HepG2 (cell line): ENCODE results near the gene MYCT1. TPM values are rescaled to one million over a fixed set of nuclear protein-coding genes. Genes with fewer than 3 reads are reported as not detected.

Experiments used
- ATAC-seq: fragments of 200-7000 bp; cut with Tn5 transposase; 3 replicates; pipeline ENCODE4 v1.9.1; 2020; ENCODE audit warnings: mild to moderate bottlenecking, moderate library complexity
- BruUV-seq: library from RNA; stranded (reverse); fragments of 400-500 nt; replicated peaks from 2 replicates; lab custom pipeline; 2021; lab: Mats Ljungman, UMichigan
- CTCF ChIA-PET: fragments of 300-600 bp; formaldehyde crosslinking; extraction: SDS; loops from one replicate; lab custom pipeline; 2021; ENCODE audit warnings: low total read pairs, inconsistent platforms, low intra/inter-chr PET ratio; lab: Yijun Ruan, JAX
- POLR2A ChIA-PET: fragments of 350-600 bp; sonication (Branson Sonifier 250); formaldehyde crosslinking; loops from one replicate; lab custom pipeline; 2020; ENCODE audit warnings: antibody characterized with exemption, inconsistent platforms; lab: Yijun Ruan, JAX
- DNase-seq: peaks from one replicate; pipeline ENCODE4 v3.0.0-alpha.2; 2015; ENCODE audit warnings: low spot score
- FAIRE-seq: peaks from 3 replicates; lab custom pipeline; 2011; peaks lifted over from hg19 to GRCh38; lab: Jason Lieb, UNC
- H2AFZ ChIP-seq: one replicate; pipeline ENCODE4 v1.6.1; 2011; ENCODE audit warnings: low read length, inconsistent platforms
- H3K27ac ChIP-seq: fragments of 300-600 bp; 3 replicates; pipeline ENCODE4 v1.8.0; 2011; ENCODE audit warnings: mixed run types, mild to moderate bottlenecking, mixed read lengths, low read length, inconsistent platforms; ENCODE audit not compliant: insufficient read depth; ENCODE audit errors: extremely low read length
- H3K27me3 ChIP-seq, 2 experiments: fragments of 200-600 bp in 1 of 2; 2 replicates in 1 of 2; 3 replicates in 1 of 2; pipeline versions ENCODE4 v1.6.0 to v1.8.0; 2011; ENCODE audit warnings: low read length in 2 of 2, mild to moderate bottlenecking in 2 of 2, moderate library complexity in 2 of 2, inconsistent platforms in 1 of 2; ENCODE audit not compliant: insufficient read depth in 2 of 2, control insufficient read depth in 1 of 2
- H3K36me3 ChIP-seq, 2 experiments: fragments of 200-600 bp in 1 of 2; replicated peaks in 1 of 2; 2 replicates in 1 of 2; 3 replicates in 1 of 2; pipeline versions ENCODE4 v1.5.1 to v1.8.0; 2011; ENCODE audit warnings: low read length in 2 of 2, inconsistent platforms in 1 of 2; ENCODE audit not compliant: insufficient read depth in 2 of 2, control insufficient read depth in 1 of 2
- H3K4me1 ChIP-seq: 2 replicates; pipeline ENCODE4 v1.5.1; 2012; ENCODE audit warnings: low read length, inconsistent platforms; ENCODE audit not compliant: insufficient read depth
- H3K4me2 ChIP-seq: 2 replicates; pipeline ENCODE4 v1.6.0; 2011; ENCODE audit warnings: low read depth, low read length, inconsistent platforms
- H3K4me3 ChIP-seq, 3 experiments: fragments of 200-600 bp in 1 of 3; sonication (generic), shearing (Covaris generic) in 1 of 3; replicated peaks in 1 of 3; 2 replicates each; pipeline ENCODE4 v1.5.1; 2011 to 2016; ENCODE audit warnings: low read length in 3 of 3, inconsistent platforms in 2 of 3, low read depth in 2 of 3, mild to moderate bottlenecking in 2 of 3, control low read depth in 1 of 3, mixed read lengths in 1 of 3; ENCODE audit not compliant: insufficient read depth in 1 of 3
- H3K79me2 ChIP-seq: one replicate; pipeline ENCODE4 v1.6.1; 2011; ENCODE audit warnings: low read length, inconsistent platforms; ENCODE audit not compliant: insufficient read depth
- H3K9ac ChIP-seq: 2 replicates; pipeline ENCODE4 v1.6.0; 2011; ENCODE audit warnings: mild to moderate bottlenecking, low read depth, low read length, inconsistent platforms; ENCODE audit not compliant: insufficient read depth
- H3K9me3 ChIP-seq: 2 replicates; pipeline ENCODE4 v1.5.1; 2012; ENCODE audit warnings: mild to moderate bottlenecking, low read length
- H4K20me1 ChIP-seq: 2 replicates; pipeline ENCODE4 v1.6.0; 2011; ENCODE audit warnings: inconsistent platforms, mild to moderate bottlenecking, low read length, moderate library complexity; ENCODE audit not compliant: insufficient read depth
- ARNT ChIP-seq: fragments of 450-650 bp; IDR thresholded peaks from 2 replicates; pipeline ENCODE4 v1.6.1; 2017
- CCDC6 ChIP-seq: sonication (generic); formaldehyde crosslinking; IDR thresholded peaks from 2 replicates; pipeline ENCODE4 v1.8.1; 2022; ENCODE audit warnings: mild to moderate bottlenecking, missing genetic modification reagents, moderate library complexity
- E2F2 ChIP-seq: sonication (generic); formaldehyde crosslinking; IDR thresholded peaks from 2 replicates; pipeline ENCODE4 v1.4.0; 2020; ENCODE audit warnings: missing genetic modification reagents, borderline replicate concordance
- HNRNPH1 ChIP-seq: fragments of 200-400 bp; formaldehyde crosslinking; optimal IDR thresholded peaks from 2 replicates; pipeline ENCODE3; 2017; ENCODE audit warnings: mild to moderate bottlenecking, low read depth, low read length
- NCOR1 ChIP-seq: fragments of 200-600 bp; sonication (generic); IDR thresholded peaks from 2 replicates; pipeline ENCODE4 v1.7.0; 2017; ENCODE audit warnings: antibody characterized with exemption, low read length, borderline replicate concordance
- NR3C1 ChIP-seq: sonication (generic); formaldehyde crosslinking; IDR thresholded peaks from 2 replicates; pipeline ENCODE4 v1.4.0; 2020; ENCODE audit warnings: missing genetic modification reagents
- SOX6 ChIP-seq, 2 experiments: fragments of 450-650 bp in 1 of 2; sonication (generic) in 1 of 2; formaldehyde crosslinking in 1 of 2; IDR thresholded peaks; 2 replicates each; pipeline versions ENCODE4 v1.4.0 to v1.6.1; 2017 to 2020; ENCODE audit warnings: antibody characterized with exemption in 1 of 2, mild to moderate bottlenecking in 1 of 2, missing genetic modification reagents in 1 of 2
- TFDP1 ChIP-seq: IDR thresholded peaks from 2 replicates; pipeline ENCODE4 v1.6.1; 2016; ENCODE audit warnings: missing compliant biosample characterization, missing genetic modification reagents, borderline replicate concordance
- ZIK1 ChIP-seq: sonication (generic); formaldehyde crosslinking; IDR thresholded peaks from 2 replicates; pipeline ENCODE4 v1.5.0; 2020; ENCODE audit warnings: mild to moderate bottlenecking, low read depth, missing genetic modification reagents, borderline replicate concordance
- ZNF142 ChIP-seq: sonication (generic); formaldehyde crosslinking; IDR thresholded peaks from 2 replicates; pipeline ENCODE4 v1.4.0; 2020; ENCODE audit warnings: missing genetic modification reagents
- WGBS: methylation state at CpG from one replicate; pipeline ENCODE4 v1.1.6; 2017; ENCODE audit warnings: low lambda C conversion rate; 5-methylcytosine and 5-hydroxymethylcytosine counted together
- in situ Hi-C: cut with HindIII; loops from 2 replicates; pipeline ENCODE4 v1.10.0; 2017; ENCODE audit warnings: low pct_unique_long_range_greater_than_20kb; ENCODE audit not compliant: extremely low pct_ligation_motif_present
- intact Hi-C: fragments of 100-400 bp; cut with micrococcal nuclease; formaldehyde crosslinking; loops from one replicate; pipeline ENCODE4 v1.10.0; 2022; ENCODE audit not compliant: unreplicated experiment
- polyA plus RNA-seq, 8 experiments: library from polyadenylated mRNA; depleted of rRNA in 3 of 8; stranded (reverse) in 7 of 8; unstranded in 1 of 8; fragments of >200 nt; fragmentation: Illumina TruSeq in 4 of 8; extraction: Trizol in 4 of 8; gene quantifications; 2 replicates each; pipeline versions ENCODE4 v1.2.1 to v1.2.3, GENCODE V29; 2011 to 2016; ENCODE audit warnings: low read depth in 4 of 8, missing spikeins in 1 of 8, mixed read lengths in 1 of 8; ENCODE audit not compliant: insufficient read depth in 1 of 8
- total RNA-seq, 5 experiments: library from RNA; depleted of rRNA; stranded (reverse); fragments of >200 nt; fragmentation: Illumina TruSeq; extraction: Trizol; gene quantifications; 2 replicates each; pipeline ENCODE4 v1.2.3, GENCODE V29; 2016; ENCODE audit warnings: low read depth in 1 of 5

The MYCT1 gene
- total and polyA plus RNA-seq, 2 of the 13 experiments (the other 11 are each of a cell fraction or from before 2014, with no cell fraction given) = not detected

- Histone ChIP-seq H3K79me2 (no peaks in the 10 kb centered on the region), H2AFZ (no peak overlapping the region), H3K4me2 (no peak overlapping the region), H3K27me3 (peaks cover 0 to 3% of the 10 kb centered on the region in 2 experiments; a peak in 1 of 5 replicates), H3K27ac (no peak overlapping the region), H3K4me1 (no peaks in the 10 kb centered on the region), H4K20me1 (no peaks in the 10 kb centered on the region; the same call in 1 of the 2 replicates), H3K9ac (no peak overlapping the region), H3K9me3 (no peaks in the 10 kb centered on the region), H3K36me3 (no peaks in the 10 kb centered on the region), H3K4me3 (no peak overlapping the region)
- intact Hi-C loops = no loop called here
- in situ Hi-C loops = no loop called here
- ATAC-seq (no peak), DNase-seq (no peak), FAIRE-seq (no peak)
- TF ChIP-seq NR3C1 (no peak), NCOR1 (no peak), SOX6 (IDR thresholded peaks at IDR 0.05) (no peak), SOX6 (CRISPR knock-in tag; IDR thresholded peaks at IDR 0.05) (no peak), CCDC6 (CRISPR knock-in tag) (no peak), ZNF142 (CRISPR knock-in tag) (no peak), HNRNPH1 (no peak), TFDP1 (CRISPR knock-in tag) (no peak), E2F2 (CRISPR knock-in tag) (no peak), ARNT (no peak), ZIK1 (CRISPR knock-in tag) (no peak)
- ChIA-PET POLR2A (no interaction called here), CTCF (no interaction called here)
- BruUV-seq = no TSS peak
- 0% methylated on average over 3 of the region's 3 CpGs for WGBS
Measured at GRCh38 chr6:152651986-152652385, 45.7 kb upstream of the MYCT1 start.
